Panc1 (cell line): Measurements from ENCODE around the gene OAS2.

Source experiments
- CTCF ChIP-seq: fragments of 450-650 bp; IDR thresholded peaks from 2 replicates; pipeline ENCODE4 v1.5.1; 2017; ENCODE audit warnings: mild to moderate bottlenecking
- POLR2AphosphoS5 ChIP-seq: IDR thresholded peaks from 2 replicates; pipeline ENCODE4 v1.6.1; 2012; ENCODE audit warnings: mild to moderate bottlenecking, low read depth, low read length, moderate library complexity
- REST ChIP-seq, 2 experiments: IDR thresholded peaks; 2 replicates each; pipeline ENCODE4 v1.6.1; 2011 to 2012; ENCODE audit warnings: low read depth in 2 of 2, control low read depth in 1 of 2, low read length in 1 of 2, mild to moderate bottlenecking in 1 of 2, moderate library complexity in 1 of 2; ENCODE audit not compliant: insufficient read depth in 1 of 2

- TF ChIP-seq CTCF (no peak), REST (IDR thresholded peaks at IDR 0.05; ENCODE audit: insufficient read depth in 1 of 2, low read depth in 2 of 2, low read length in 1 of 2) (no peak), POLR2AphosphoS5 (no peak)
These were observed 32.8 kb upstream of the OAS2 start for GRCh38 chr12:112945515-112945914.
